WTC11 (cell line): ENCODE measurements around the gene KCNA1. TPM values are rescaled to one million over a fixed set of nuclear protein-coding genes. Genes with fewer than 3 reads are reported as not detected.

ENCODE experiments used
- ATAC-seq: fragments of 200-7000 bp; cut with Tn5 transposase; 2 replicates; pipeline ENCODE4 v1.10.0; 2021; ENCODE audit warnings: mild to moderate bottlenecking, moderate library complexity
- CTCF ChIA-PET: fragments of 300-600 bp; sonication (Branson Sonifier 250); formaldehyde crosslinking; loops from one replicate; lab custom pipeline; 2021; ENCODE audit warnings: antibody characterized with exemption; lab: Charles Lee
- POLR2A ChIA-PET: fragments of 350-600 bp; sonication (Branson Sonifier 250); formaldehyde crosslinking; loops from one replicate; lab custom pipeline; 2021; ENCODE audit warnings: antibody characterized with exemption; lab: Charles Lee
- DNase-seq: peaks from one replicate; pipeline ENCODE4 v3.0.0; 2021; ENCODE audit warnings: low spot score
- H3K27ac Mint-ChIP-seq: 2 replicates; pipeline ENCODE4 v1.8.0; 2021; ENCODE audit warnings: mixed read lengths
- H3K27me3 Mint-ChIP-seq: 2 replicates; pipeline ENCODE4 v1.8.0; 2021; ENCODE audit warnings: low read depth, mild to moderate bottlenecking, moderate library complexity, mixed read lengths
- H3K36me3 Mint-ChIP-seq: 2 replicates; pipeline ENCODE4 v1.8.0; 2021; ENCODE audit warnings: mixed read lengths
- H3K4me1 Mint-ChIP-seq: 2 replicates; pipeline ENCODE4 v1.8.0; 2022; ENCODE audit warnings: mixed read lengths
- H3K4me3 Mint-ChIP-seq: 2 replicates; pipeline ENCODE4 v1.8.0; 2021; ENCODE audit warnings: mild to moderate bottlenecking, moderate library complexity, mixed read lengths
- H3K9me3 Mint-ChIP-seq: 2 replicates; pipeline ENCODE4 v1.8.0; 2021; ENCODE audit warnings: mixed read lengths
- ATF1 ChIP-seq: sonication (generic); formaldehyde crosslinking; IDR thresholded peaks from 2 replicates; pipeline ENCODE4 v1.8.1; 2023; ENCODE audit warnings: mild to moderate bottlenecking, moderate library complexity, missing genetic modification reagents
- CREB1 ChIP-seq: sonication (generic); formaldehyde crosslinking; IDR thresholded peaks from 2 replicates; pipeline ENCODE4 v1.8.0; 2023; ENCODE audit warnings: mild to moderate bottlenecking, missing genetic modification reagents
- ETV6 ChIP-seq: sonication (generic); formaldehyde crosslinking; IDR thresholded peaks from 2 replicates; pipeline ENCODE4 v1.8.1; 2022; ENCODE audit warnings: mild to moderate bottlenecking, missing genetic modification reagents
- FOXK1 ChIP-seq: sonication (generic); formaldehyde crosslinking; IDR thresholded peaks from 2 replicates; pipeline ENCODE4 v1.8.0; 2022; ENCODE audit warnings: mild to moderate bottlenecking, moderate library complexity, missing genetic modification reagents
- IRF2 ChIP-seq: sonication (generic); formaldehyde crosslinking; IDR thresholded peaks from 2 replicates; pipeline ENCODE4 v1.8.0; 2022; ENCODE audit warnings: low read depth, missing genetic modification reagents, borderline replicate concordance
- JAZF1 ChIP-seq: fragments of 250-450 bp; sonication (Bioruptor Pico); IDR thresholded peaks from 2 replicates; pipeline ENCODE4 v1.9.0; 2021; ENCODE audit warnings: moderate library complexity, mild to moderate bottlenecking, inconsistent platforms
- NR2C2 ChIP-seq: sonication (generic); formaldehyde crosslinking; IDR thresholded peaks from 2 replicates; pipeline ENCODE4 v1.8.0; 2022; ENCODE audit warnings: mild to moderate bottlenecking, missing genetic modification reagents
- PREB ChIP-seq: sonication (generic); formaldehyde crosslinking; IDR thresholded peaks from 2 replicates; pipeline ENCODE4 v1.8.1; 2022; ENCODE audit warnings: mild to moderate bottlenecking, missing genetic modification reagents, moderate library complexity, borderline replicate concordance
- PRRX2 ChIP-seq: fragments of 250-450 bp; sonication (Bioruptor Pico); IDR thresholded peaks from 2 replicates; pipeline ENCODE4 v1.8.0; 2021; ENCODE audit warnings: mild to moderate bottlenecking
- SMAD3 ChIP-seq: sonication (generic); formaldehyde crosslinking; IDR thresholded peaks from 2 replicates; pipeline ENCODE4 v1.8.0; 2022; ENCODE audit warnings: missing genetic modification reagents, mild to moderate bottlenecking, borderline replicate concordance
- SMAD4 ChIP-seq: sonication (generic); formaldehyde crosslinking; IDR thresholded peaks from 2 replicates; pipeline ENCODE4 v1.8.0; 2022; ENCODE audit warnings: mild to moderate bottlenecking, missing genetic modification reagents
- ZBTB43 ChIP-seq: sonication (generic); formaldehyde crosslinking; IDR thresholded peaks from 2 replicates; pipeline ENCODE4 v1.8.1; 2023; ENCODE audit warnings: mild to moderate bottlenecking, missing genetic modification reagents
- ZNF121 ChIP-seq: sonication (generic); formaldehyde crosslinking; IDR thresholded peaks from 2 replicates; pipeline ENCODE4 v1.8.0; 2023; ENCODE audit warnings: missing genetic modification reagents
- ZNF219 ChIP-seq: sonication (generic); formaldehyde crosslinking; IDR thresholded peaks from 2 replicates; pipeline ENCODE4 v1.8.0; 2023; ENCODE audit warnings: missing genetic modification reagents, mild to moderate bottlenecking, borderline replicate concordance
- ZNF263 ChIP-seq: sonication (generic); formaldehyde crosslinking; IDR thresholded peaks from 2 replicates; pipeline ENCODE4 v1.8.1; 2022; ENCODE audit warnings: low read depth, mild to moderate bottlenecking, moderate library complexity, missing genetic modification reagents
- ZSCAN18 ChIP-seq: fragments of 250-450 bp; sonication (Bioruptor Pico); IDR thresholded peaks from 2 replicates; pipeline ENCODE4 v2.1.2; 2022; ENCODE audit warnings: mild to moderate bottlenecking, moderate library complexity
- total RNA-seq: library from RNA; stranded (reverse); gene quantifications from 3 replicates; pipeline ENCODE4 v1.2.3, GENCODE V29; 2021
- TF ChIP-seq, protein P1 (sequence below): sonication (generic); formaldehyde crosslinking; IDR thresholded peaks from 2 replicates; pipeline ENCODE4 v1.8.0; 2022; ENCODE audit warnings: mild to moderate bottlenecking, missing genetic modification reagents
- TF ChIP-seq, protein P2 (sequence below): sonication (generic); formaldehyde crosslinking; IDR thresholded peaks from 2 replicates; pipeline ENCODE4 v1.8.1; 2022; ENCODE audit warnings: low read depth, mild to moderate bottlenecking, moderate library complexity, missing genetic modification reagents, borderline replicate concordance
- TF ChIP-seq, protein P3 (sequence below): sonication (generic); formaldehyde crosslinking; IDR thresholded peaks from 2 replicates; pipeline ENCODE4 v1.8.0; 2022; ENCODE audit warnings: mild to moderate bottlenecking, missing genetic modification reagents
- TF ChIP-seq, protein P4 (sequence below): sonication (generic); formaldehyde crosslinking; IDR thresholded peaks from 2 replicates; pipeline ENCODE4 v1.8.0; 2022; ENCODE audit warnings: missing genetic modification reagents

KCNA1 gene
- total RNA-seq, 1 experiment from 2014 or later = 0.04 TPM

DNA sequence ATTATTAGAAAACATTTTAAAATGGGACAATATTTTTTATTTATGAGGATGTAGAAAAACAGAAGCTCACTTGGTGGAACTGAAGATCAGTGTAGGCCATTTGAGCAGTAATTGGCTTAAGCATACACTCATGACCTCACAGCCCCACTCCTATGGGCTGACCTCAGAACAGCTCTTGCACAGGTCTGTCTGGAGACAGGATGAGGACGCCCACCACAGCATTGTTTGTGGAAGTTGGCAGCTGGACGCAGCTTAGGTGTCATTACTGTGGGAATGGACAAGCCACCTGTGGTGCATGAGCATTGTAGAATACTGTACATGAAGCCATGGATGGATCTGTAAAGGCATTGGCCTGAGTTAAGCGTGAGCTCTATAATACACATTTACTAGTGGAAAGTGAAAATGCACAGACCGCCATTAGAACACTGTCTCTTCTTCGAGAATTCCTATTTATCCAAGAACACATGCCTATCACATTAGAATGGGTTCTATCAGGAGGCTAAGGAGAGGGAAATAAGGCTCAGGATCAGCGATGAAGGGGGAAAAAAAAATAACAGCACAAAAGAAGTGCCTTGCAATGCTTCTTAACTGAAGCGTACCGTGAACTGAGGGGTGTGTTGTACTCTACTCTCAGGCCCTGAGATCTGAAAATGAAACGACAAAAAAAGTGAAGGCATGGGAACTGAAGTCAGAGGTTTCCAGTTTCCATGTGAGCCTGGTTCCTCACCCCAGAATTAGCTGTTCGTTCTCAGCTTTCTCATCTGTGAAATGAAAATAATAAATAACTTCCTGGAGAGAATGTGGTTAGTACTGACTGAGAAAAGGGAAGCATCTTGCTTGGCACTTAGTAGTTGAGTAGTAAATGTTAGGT, 33.6 kb downstream of the KCNA1 start (continued):
- TF ChIP-seq ZBTB43 (CRISPR knock-in tag) (no peak), JAZF1 (CRISPR knock-in tag) (no peak), PRRX2 (no peak), ETV6 (CRISPR knock-in tag) (no peak), ZNF219 (CRISPR knock-in tag) (no peak), SMAD3 (no peak), ZSCAN18 (CRISPR knock-in tag) (no peak), NR2C2 (CRISPR knock-in tag) (no peak), ZNF121 (CRISPR knock-in tag) (no peak), SMAD4 (CRISPR knock-in tag) (no peak), IRF2 (CRISPR knock-in tag) (no peak), PREB (CRISPR knock-in tag) (no peak)
- TF ChIP-seq, protein P1, sequence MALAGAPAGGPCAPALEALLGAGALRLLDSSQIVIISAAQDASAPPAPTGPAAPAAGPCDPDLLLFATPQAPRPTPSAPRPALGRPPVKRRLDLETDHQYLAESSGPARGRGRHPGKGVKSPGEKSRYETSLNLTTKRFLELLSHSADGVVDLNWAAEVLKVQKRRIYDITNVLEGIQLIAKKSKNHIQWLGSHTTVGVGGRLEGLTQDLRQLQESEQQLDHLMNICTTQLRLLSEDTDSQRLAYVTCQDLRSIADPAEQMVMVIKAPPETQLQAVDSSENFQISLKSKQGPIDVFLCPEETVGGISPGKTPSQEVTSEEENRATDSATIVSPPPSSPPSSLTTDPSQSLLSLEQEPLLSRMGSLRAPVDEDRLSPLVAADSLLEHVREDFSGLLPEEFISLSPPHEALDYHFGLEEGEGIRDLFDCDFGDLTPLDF (CRISPR knock-in tag) = no peak

DNA sequence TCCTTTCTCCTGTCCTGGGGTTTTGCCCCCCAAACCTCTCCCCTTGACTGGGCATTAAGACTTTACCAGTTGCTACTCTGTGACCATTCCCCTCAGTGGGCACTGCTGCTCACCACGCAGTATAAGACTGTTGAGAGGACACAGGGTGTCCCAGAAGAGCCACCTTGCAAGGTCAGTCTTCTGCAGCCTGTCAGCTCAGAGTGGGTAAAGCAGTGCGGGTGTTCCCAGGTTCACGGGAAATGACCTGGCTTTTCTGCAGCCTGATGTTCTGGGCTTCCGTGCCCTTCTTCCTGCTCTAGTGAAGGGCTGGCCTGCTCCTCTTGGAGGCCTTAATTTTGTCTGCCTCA, 34.2 kb downstream of the KCNA1 start:
- TF ChIP-seq ZNF263 (CRISPR knock-in tag) (no peak), FOXK1 (CRISPR knock-in tag) (no peak), CREB1 (CRISPR knock-in tag) (no peak), ATF1 (no peak), SMAD4 (CRISPR knock-in tag) (no peak)
- TF ChIP-seq, protein P2, sequence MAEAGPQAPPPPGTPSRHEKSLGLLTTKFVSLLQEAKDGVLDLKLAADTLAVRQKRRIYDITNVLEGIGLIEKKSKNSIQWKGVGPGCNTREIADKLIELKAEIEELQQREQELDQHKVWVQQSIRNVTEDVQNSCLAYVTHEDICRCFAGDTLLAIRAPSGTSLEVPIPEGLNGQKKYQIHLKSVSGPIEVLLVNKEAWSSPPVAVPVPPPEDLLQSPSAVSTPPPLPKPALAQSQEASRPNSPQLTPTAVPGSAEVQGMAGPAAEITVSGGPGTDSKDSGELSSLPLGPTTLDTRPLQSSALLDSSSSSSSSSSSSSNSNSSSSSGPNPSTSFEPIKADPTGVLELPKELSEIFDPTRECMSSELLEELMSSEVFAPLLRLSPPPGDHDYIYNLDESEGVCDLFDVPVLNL (CRISPR knock-in tag) = no peak
- TF ChIP-seq, protein P3, sequence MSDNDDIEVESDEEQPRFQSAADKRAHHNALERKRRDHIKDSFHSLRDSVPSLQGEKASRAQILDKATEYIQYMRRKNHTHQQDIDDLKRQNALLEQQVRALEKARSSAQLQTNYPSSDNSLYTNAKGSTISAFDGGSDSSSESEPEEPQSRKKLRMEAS (CRISPR knock-in tag) = no peak
- TF ChIP-seq, protein P4, sequence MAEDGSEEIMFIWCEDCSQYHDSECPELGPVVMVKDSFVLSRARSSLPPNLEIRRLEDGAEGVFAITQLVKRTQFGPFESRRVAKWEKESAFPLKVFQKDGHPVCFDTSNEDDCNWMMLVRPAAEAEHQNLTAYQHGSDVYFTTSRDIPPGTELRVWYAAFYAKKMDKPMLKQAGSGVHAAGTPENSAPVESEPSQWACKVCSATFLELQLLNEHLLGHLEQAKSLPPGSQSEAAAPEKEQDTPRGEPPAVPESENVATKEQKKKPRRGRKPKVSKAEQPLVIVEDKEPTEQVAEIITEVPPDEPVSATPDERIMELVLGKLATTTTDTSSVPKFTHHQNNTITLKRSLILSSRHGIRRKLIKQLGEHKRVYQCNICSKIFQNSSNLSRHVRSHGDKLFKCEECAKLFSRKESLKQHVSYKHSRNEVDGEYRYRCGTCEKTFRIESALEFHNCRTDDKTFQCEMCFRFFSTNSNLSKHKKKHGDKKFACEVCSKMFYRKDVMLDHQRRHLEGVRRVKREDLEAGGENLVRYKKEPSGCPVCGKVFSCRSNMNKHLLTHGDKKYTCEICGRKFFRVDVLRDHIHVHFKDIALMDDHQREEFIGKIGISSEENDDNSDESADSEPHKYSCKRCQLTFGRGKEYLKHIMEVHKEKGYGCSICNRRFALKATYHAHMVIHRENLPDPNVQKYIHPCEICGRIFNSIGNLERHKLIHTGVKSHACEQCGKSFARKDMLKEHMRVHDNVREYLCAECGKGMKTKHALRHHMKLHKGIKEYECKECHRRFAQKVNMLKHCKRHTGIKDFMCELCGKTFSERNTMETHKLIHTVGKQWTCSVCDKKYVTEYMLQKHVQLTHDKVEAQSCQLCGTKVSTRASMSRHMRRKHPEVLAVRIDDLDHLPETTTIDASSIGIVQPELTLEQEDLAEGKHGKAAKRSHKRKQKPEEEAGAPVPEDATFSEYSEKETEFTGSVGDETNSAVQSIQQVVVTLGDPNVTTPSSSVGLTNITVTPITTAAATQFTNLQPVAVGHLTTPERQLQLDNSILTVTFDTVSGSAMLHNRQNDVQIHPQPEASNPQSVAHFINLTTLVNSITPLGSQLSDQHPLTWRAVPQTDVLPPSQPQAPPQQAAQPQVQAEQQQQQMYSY (CRISPR knock-in tag) = no peak
- ATAC-seq (no peak), DNase-seq (no peak)
- Mint-ChIP-seq H3K27ac (no peak overlapping the region), H3K4me1 (no peaks in the 10 kb centered on the region), H3K27me3 (peaks cover 3% of the 10 kb centered on the region), H3K4me3 (no peak overlapping the region), H3K9me3 (no peaks in the 10 kb centered on the region), H3K36me3 (no peaks in the 10 kb centered on the region)
- POLR2A ChIA-PET = no interaction called here
- CTCF ChIA-PET = interaction anchor here (0.8 kb wide), 1 partner anchor 88 kb away, joined by 6 read pairs; no protein-coding TSS in a partner anchor
